Measurements from ENCODE around the gene ARMC3. TPM values are rescaled to one million over a fixed set of nuclear protein-coding genes. Genes with fewer than 3 reads are reported as not detected.
A peak's percentile ranks its signal among the peaks of the same experiment; 100 is the strongest.

The ARMC3 gene
- total and polyA plus RNA-seq, 9 donors = 0.04 to 0.56 (median 0.22) TPM; not detected in 3

GRCh38 chr10:23037561-23037960 lies 109.7 kb downstream of the ARMC3 start:
- H3K27me3 ChIP-seq (ENCODE audit: control insufficient read depth, insufficient read depth, low read length) = no peaks in the 10 kb centered on the region
- H3K36me3 ChIP-seq (ENCODE audit: control insufficient read depth, insufficient read depth, low read length) = no peaks in the 10 kb centered on the region
- no peak overlapping the region for H3K4me3 ChIP-seq (ENCODE audit: low read length)
- H3K9me3 ChIP-seq (replicated peaks; ENCODE audit: control insufficient read depth, low read depth, low read length) = no peaks in the 10 kb centered on the region
- no peaks in the 10 kb centered on the region for H3K4me1 ChIP-seq (ENCODE audit: control insufficient read depth, insufficient read depth, low read length)
- H3K27ac ChIP-seq (ENCODE audit: low read length) = no peak overlapping the region
- peak; percentile 11 for DNase-seq
- 44% methylated on average over 4 of the region's 4 CpGs for WGBS (ENCODE audit: insufficient coverage)

GRCh38 chr10:23038172-23038571 lies 110.3 kb downstream of the ARMC3 start:
- Histone ChIP-seq H3K4me1 (ENCODE audit: control insufficient read depth, insufficient read depth, low read length) (no peaks in the 10 kb centered on the region), H3K27me3 (ENCODE audit: control insufficient read depth, insufficient read depth, low read length) (no peaks in the 10 kb centered on the region), H3K36me3 (ENCODE audit: control insufficient read depth, insufficient read depth, low read length) (no peaks in the 10 kb centered on the region), H3K27ac (ENCODE audit: low read length) (no peak overlapping the region), H3K4me3 (ENCODE audit: low read length) (no peak overlapping the region), H3K9me3 (replicated peaks; ENCODE audit: control insufficient read depth, low read depth, low read length) (no peaks in the 10 kb centered on the region)
- no peak for DNase-seq
- WGBS (ENCODE audit: insufficient coverage) = no CpG with 5 or more reads among the region's 5 CpGs

- H3K9me3 ChIP-seq (replicated peaks; ENCODE audit: control insufficient read depth, low read depth, low read length) = no peaks in the 10 kb centered on the region
- no peak overlapping the region for H3K27ac ChIP-seq (ENCODE audit: low read length)
- DNase-seq = no peak
- no peaks in the 10 kb centered on the region for H3K36me3 ChIP-seq (ENCODE audit: control insufficient read depth, insufficient read depth, low read length)
- WGBS (ENCODE audit: insufficient coverage) = 86% methylated on average over 1 of the region's 2 CpGs
- H3K4me3 ChIP-seq (ENCODE audit: low read length) = no peak overlapping the region
- H3K27me3 ChIP-seq (ENCODE audit: control insufficient read depth, insufficient read depth, low read length) = no peaks in the 10 kb centered on the region
- no peaks in the 10 kb centered on the region for H3K4me1 ChIP-seq (ENCODE audit: control insufficient read depth, insufficient read depth, low read length)
Measured at GRCh38 chr10:23040002-23040401, 112.1 kb downstream of the ARMC3 start.

GRCh38 chr10:23046027-23046426 lies 118.2 kb downstream of the ARMC3 start:
- peaks cover 7% of the 10 kb centered on the region for H3K4me1 ChIP-seq (ENCODE audit: control insufficient read depth, insufficient read depth, low read length)
- H3K27ac ChIP-seq (ENCODE audit: low read length) = no peak overlapping the region
- WGBS (ENCODE audit: insufficient coverage) = no CpG with 5 or more reads among the region's 4 CpGs
- H3K27me3 ChIP-seq (ENCODE audit: control insufficient read depth, insufficient read depth, low read length) = no peaks in the 10 kb centered on the region
- DNase-seq = no peak
- H3K4me3 ChIP-seq (ENCODE audit: low read length) = no peak overlapping the region
- H3K36me3 ChIP-seq (ENCODE audit: control insufficient read depth, insufficient read depth, low read length) = no peaks in the 10 kb centered on the region
- no peaks in the 10 kb centered on the region for H3K9me3 ChIP-seq (replicated peaks; ENCODE audit: control insufficient read depth, low read depth, low read length)

GRCh38 chr10:23047201-23048050 lies 119.6 kb downstream of the ARMC3 start:
- Histone ChIP-seq H3K4me1 (ENCODE audit: control insufficient read depth, insufficient read depth, low read length) (peaks cover 7% of the 10 kb centered on the region), H3K4me3 (ENCODE audit: low read length) (no peak overlapping the region), H3K27ac (ENCODE audit: low read length) (no peak overlapping the region), H3K27me3 (ENCODE audit: control insufficient read depth, insufficient read depth, low read length) (no peaks in the 10 kb centered on the region), H3K9me3 (replicated peaks; ENCODE audit: control insufficient read depth, low read depth, low read length) (no peaks in the 10 kb centered on the region), H3K36me3 (ENCODE audit: control insufficient read depth, insufficient read depth, low read length) (no peaks in the 10 kb centered on the region)
- no CpG with 5 or more reads among the region's 9 CpGs for WGBS (ENCODE audit: insufficient coverage)
- DNase-seq = no peak

GRCh38 chr10:23048191-23048590 lies 120.3 kb downstream of the ARMC3 start:
- H3K27me3 ChIP-seq (ENCODE audit: control insufficient read depth, insufficient read depth, low read length) = no peaks in the 10 kb centered on the region
- DNase-seq = no peak
- no peak overlapping the region for H3K27ac ChIP-seq (ENCODE audit: low read length)
- H3K4me3 ChIP-seq (ENCODE audit: low read length) = no peak overlapping the region
- WGBS (ENCODE audit: insufficient coverage) = 83% methylated on average over 1 of the region's 4 CpGs
- no peaks in the 10 kb centered on the region for H3K36me3 ChIP-seq (ENCODE audit: control insufficient read depth, insufficient read depth, low read length)
- peaks cover 10% of the 10 kb centered on the region for H3K4me1 ChIP-seq (ENCODE audit: control insufficient read depth, insufficient read depth, low read length)
- H3K9me3 ChIP-seq (replicated peaks; ENCODE audit: control insufficient read depth, low read depth, low read length) = no peaks in the 10 kb centered on the region

GRCh38 chr10:23051278-23051677 lies 123.4 kb downstream of the ARMC3 start:
- 100% methylated on average over 1 of the region's 3 CpGs for WGBS (ENCODE audit: insufficient coverage)

GRCh38 chr10:23051855-23052331 lies 124.0 kb downstream of the ARMC3 start:
- WGBS (ENCODE audit: insufficient coverage) = no CpG with 5 or more reads among the region's 5 CpGs
- DNase-seq = no peak
- H3K27me3 ChIP-seq (ENCODE audit: control insufficient read depth, insufficient read depth, low read length) = no peaks in the 10 kb centered on the region

More at GRCh38 chr10:23051278-23051677, 123.4 kb downstream of the ARMC3 start:
- Histone ChIP-seq H3K27ac (ENCODE audit: low read length) (no peak overlapping the region), H3K4me3 (ENCODE audit: low read length) (no peak overlapping the region), H3K36me3 (ENCODE audit: control insufficient read depth, insufficient read depth, low read length) (no peaks in the 10 kb centered on the region), H3K9me3 (replicated peaks; ENCODE audit: control insufficient read depth, low read depth, low read length) (no peaks in the 10 kb centered on the region), H3K4me1 (ENCODE audit: control insufficient read depth, insufficient read depth, low read length) (peaks cover 7% of the 10 kb centered on the region), H3K27me3 (ENCODE audit: control insufficient read depth, insufficient read depth, low read length) (no peaks in the 10 kb centered on the region)
- no peak for DNase-seq

GRCh38 chr10:23053036-23053435 lies 125.2 kb downstream of the ARMC3 start:
- H3K9me3 ChIP-seq (replicated peaks; ENCODE audit: control insufficient read depth, low read depth, low read length) = no peaks in the 10 kb centered on the region
- no CpG with 5 or more reads among the region's 1 CpG for WGBS (ENCODE audit: insufficient coverage)
- no peak overlapping the region for H3K4me3 ChIP-seq (ENCODE audit: low read length)
- no peaks in the 10 kb centered on the region for H3K27me3 ChIP-seq (ENCODE audit: control insufficient read depth, insufficient read depth, low read length)
- H3K4me1 ChIP-seq (ENCODE audit: control insufficient read depth, insufficient read depth, low read length) = peaks cover 4% of the 10 kb centered on the region
- no peak for DNase-seq
- no peaks in the 10 kb centered on the region for H3K36me3 ChIP-seq (ENCODE audit: control insufficient read depth, insufficient read depth, low read length)
- H3K27ac ChIP-seq (ENCODE audit: low read length) = no peak overlapping the region

More at GRCh38 chr10:23051855-23052331, 124.0 kb downstream of the ARMC3 start:
- Histone ChIP-seq H3K4me3 (ENCODE audit: low read length) (no peak overlapping the region), H3K9me3 (replicated peaks; ENCODE audit: control insufficient read depth, low read depth, low read length) (no peaks in the 10 kb centered on the region), H3K4me1 (ENCODE audit: control insufficient read depth, insufficient read depth, low read length) (peaks cover 7% of the 10 kb centered on the region), H3K27ac (ENCODE audit: low read length) (no peak overlapping the region), H3K36me3 (ENCODE audit: control insufficient read depth, insufficient read depth, low read length) (no peaks in the 10 kb centered on the region)

- Histone ChIP-seq H3K9me3 (replicated peaks; ENCODE audit: control insufficient read depth, low read depth, low read length) (no peaks in the 10 kb centered on the region), H3K27me3 (ENCODE audit: control insufficient read depth, insufficient read depth, low read length) (no peaks in the 10 kb centered on the region), H3K4me3 (ENCODE audit: low read length) (no peak overlapping the region), H3K4me1 (ENCODE audit: control insufficient read depth, insufficient read depth, low read length) (peaks cover 4% of the 10 kb centered on the region), H3K36me3 (ENCODE audit: control insufficient read depth, insufficient read depth, low read length) (no peaks in the 10 kb centered on the region), H3K27ac (ENCODE audit: low read length) (no peak overlapping the region)
- no peak for DNase-seq
- 55% methylated on average over 2 of the region's 7 CpGs for WGBS (ENCODE audit: insufficient coverage)
Measured at GRCh38 chr10:23055424-23056185, 127.8 kb downstream of the ARMC3 start.

Measured in muscle of leg (tissue), 11 donors.